GM12874 (cell line): Measurements from ENCODE around the gene ETV5.

ENCODE experiments used
- TF ChIP-seq, protein P1 (sequence below): IDR thresholded peaks from 2 replicates; pipeline ENCODE4 v1.5.1; 2011; ENCODE audit warnings: low read depth, mild to moderate bottlenecking, control low read depth, low read length, moderate library complexity; ENCODE audit not compliant: insufficient read depth

ETV5 gene

DNA sequence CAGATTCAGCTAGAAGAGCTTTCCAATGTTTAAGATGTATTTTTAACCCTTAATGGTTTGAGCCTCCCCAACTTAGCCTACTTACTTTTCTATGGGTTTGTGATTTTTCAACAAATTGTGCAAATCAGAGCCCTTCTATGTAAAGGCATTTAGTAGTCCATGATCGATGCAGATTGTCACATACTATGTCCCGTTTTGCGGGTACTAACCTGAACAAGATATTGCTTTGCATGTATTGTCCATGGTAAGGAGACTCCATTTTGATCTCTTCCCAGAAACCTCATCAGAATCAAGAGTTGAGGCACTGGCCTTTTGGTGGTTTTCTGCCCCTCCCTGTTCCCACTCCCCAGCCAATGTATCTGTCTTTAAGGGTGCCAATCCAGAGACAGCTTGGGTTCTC, 60.8 kb downstream of the ETV5 start:
- TF ChIP-seq, protein P1, sequence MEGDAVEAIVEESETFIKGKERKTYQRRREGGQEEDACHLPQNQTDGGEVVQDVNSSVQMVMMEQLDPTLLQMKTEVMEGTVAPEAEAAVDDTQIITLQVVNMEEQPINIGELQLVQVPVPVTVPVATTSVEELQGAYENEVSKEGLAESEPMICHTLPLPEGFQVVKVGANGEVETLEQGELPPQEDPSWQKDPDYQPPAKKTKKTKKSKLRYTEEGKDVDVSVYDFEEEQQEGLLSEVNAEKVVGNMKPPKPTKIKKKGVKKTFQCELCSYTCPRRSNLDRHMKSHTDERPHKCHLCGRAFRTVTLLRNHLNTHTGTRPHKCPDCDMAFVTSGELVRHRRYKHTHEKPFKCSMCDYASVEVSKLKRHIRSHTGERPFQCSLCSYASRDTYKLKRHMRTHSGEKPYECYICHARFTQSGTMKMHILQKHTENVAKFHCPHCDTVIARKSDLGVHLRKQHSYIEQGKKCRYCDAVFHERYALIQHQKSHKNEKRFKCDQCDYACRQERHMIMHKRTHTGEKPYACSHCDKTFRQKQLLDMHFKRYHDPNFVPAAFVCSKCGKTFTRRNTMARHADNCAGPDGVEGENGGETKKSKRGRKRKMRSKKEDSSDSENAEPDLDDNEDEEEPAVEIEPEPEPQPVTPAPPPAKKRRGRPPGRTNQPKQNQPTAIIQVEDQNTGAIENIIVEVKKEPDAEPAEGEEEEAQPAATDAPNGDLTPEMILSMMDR = no peak

DNA sequence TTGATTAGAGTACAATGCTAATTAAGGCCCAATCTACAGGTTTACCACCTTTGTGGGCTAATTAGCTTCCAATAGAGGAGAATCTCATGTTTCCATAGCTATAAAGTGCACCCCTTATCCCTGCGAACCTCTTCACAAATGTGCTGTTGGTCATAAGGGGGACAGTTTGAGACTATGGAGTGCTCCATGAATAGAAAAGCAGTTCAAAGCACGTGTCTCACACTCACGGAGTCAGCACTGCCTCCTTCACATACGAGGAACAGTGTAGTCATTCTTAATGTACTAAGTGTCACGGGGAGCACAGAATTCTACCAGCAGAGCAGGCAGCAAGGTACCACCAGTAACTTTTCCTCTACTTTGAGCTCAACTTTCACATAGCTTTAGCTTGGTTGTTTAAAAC, 62.1 kb downstream of the ETV5 start:
- TF ChIP-seq, protein P1 = no peak

DNA sequence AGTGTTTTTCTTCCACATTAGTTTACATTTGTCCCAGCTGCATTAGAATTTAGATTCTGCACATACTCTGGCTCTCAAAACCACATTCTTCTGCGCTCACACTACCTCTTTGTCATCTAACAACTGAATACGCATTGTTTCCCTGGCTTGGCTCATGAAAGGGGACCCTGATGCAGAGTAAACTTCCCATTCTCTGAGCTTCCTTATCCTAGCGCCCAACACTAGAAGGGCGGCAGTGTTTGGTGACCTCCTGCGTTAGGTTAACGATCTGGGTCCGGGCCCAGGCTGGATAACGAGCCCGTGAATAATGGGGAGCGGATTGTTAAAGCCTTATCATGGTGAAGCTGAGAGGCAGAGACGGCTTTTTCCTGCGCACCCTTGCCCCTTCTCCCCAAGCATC, 63.9 kb downstream of the ETV5 start:
- TF ChIP-seq, protein P1 = no peak

DNA sequence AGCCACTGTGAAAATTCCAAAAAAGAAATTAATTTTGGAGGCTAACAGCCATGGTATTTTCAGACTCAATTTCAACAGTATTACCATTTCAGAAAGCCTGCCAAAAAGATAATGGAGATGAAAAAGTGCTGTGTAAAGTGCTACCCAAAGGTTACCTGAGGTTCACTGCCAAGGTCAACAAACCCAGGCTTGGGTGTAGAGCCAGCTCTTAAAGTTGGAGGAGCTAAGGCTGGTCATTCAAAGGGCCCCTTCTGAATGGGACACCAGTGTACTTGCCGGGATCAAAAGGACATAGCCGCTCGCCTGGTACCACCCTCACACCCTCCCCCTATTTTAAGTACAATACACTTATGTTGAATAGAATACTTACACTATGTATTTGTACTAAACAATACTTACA, 64.5 kb downstream of the ETV5 start:
- TF ChIP-seq, protein P1 = no peak

DNA sequence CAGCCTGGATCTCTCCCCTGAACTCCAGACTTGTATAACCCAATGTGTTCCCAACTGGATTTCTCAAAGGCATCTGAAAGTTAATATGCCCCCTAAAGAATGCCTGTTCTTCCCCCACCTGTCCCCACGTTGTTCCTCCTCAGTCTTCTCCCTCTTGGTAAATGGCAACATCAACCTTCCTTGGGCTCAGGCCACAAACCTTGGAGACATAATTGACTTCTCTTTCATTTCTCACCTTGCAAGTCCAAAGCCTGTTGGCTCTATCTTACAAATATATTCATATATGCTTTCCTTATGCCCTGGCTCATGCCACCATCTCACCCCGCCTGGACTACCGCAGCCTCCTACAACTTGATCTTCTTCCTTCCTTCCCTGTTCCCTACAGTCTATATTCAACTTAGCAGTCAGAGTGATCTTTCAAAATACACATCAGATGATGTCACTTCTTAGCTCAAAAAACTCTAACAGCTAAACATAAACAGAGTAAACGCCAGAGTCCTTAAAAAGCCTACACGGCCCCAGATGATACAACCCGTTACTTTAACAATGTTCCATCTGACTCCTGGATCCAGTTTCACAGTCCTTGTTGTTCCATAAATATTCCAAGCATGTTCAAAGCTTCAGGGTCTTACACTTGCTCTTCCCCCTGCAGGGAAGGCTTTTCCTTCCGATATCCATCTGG, 66.2 kb downstream of the ETV5 start:
- TF ChIP-seq, protein P1 = no peak

DNA sequence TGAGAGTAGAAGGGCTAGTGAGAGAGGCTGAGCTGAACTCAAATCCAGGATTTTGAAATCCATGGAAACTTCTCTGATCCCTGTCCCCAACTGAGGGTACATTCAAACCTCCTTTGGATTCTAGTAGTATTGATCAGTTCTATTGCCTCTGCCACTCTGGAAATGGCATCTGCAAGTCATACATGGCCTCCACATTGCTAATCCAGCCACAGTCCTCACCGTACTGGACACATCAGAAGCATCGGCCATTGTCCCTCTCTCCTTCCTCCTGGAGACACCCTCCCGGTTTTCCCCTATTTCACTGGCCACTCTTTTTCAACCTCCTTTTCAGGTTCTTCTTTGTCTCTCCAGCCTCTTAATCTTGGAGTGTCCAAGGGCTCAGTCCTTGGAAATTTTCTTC, 66.9 kb downstream of the ETV5 start:
- TF ChIP-seq, protein P1 = no peak

DNA sequence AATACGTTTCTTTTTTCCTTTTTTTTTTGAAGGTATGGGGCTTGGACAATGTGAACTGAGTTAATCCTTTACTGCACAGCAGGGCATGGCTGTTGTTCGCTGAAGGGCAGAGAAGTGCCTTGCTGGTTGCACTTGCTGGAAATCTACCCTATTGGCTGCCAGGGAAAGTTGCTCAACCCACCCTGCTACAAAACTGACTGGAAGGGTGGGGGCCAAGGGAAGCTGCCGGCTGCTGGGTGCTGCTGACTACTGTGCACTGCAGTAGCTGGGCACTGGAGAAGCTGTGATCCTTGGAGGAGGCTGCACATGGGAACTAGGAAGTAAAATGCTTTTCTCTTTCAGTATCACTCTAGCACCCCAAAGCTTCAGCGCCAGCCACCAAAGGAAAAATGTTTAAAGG, 70.5 kb downstream of the ETV5 start:
- TF ChIP-seq, protein P1 = no peak
